ENCODE measurements around the gene DIPK1C. TPM values are rescaled to one million over a fixed set of nuclear protein-coding genes. Genes with fewer than 3 reads are reported as not detected.

Gene DIPK1C
- total RNA-seq, 1 experiment from 2014 or later, result not detected

- BruUV-seq (replicated peaks), result no TSS peak
- no peak for TF ChIP-seq YY1 (IDR thresholded peaks at IDR 0.05; ENCODE audit: extremely low read depth, insufficient replicate concordance, low read depth, low read length)
- no peak overlapping the region for H2AFZ ChIP-seq (ENCODE audit: low read depth, low read length, poor library complexity, severe bottlenecking)
- intact Hi-C loops (cut with micrococcal nuclease), result no loop called here
- no peaks in the 10 kb centered on the region for H3K9me2 ChIP-seq (ENCODE audit: insufficient read depth)
- ChIA-PET RAD21 (ENCODE audit: low non-redundant PET in 1 of 2, low total read pairs in 2 of 2, uncharacterized antibody in 2 of 2, unreplicated experiment in 2 of 2) (no interaction called here), POLR2A (no interaction called here), CTCF (no interaction called here)
- no peak overlapping the region for H3K4me3 ChIP-seq (replicated peaks in 1 of 2; ENCODE audit: low read depth in 1 of 2, low read length in 2 of 2)
- H4K20me1 ChIP-seq (ENCODE audit: insufficient read depth), result no peaks in the 10 kb centered on the region
- H3K27ac ChIP-seq (ENCODE audit: low read depth, low read length), result no peak overlapping the region
- no peak overlapping the region for H3K9ac ChIP-seq (ENCODE audit: low read length)
- H3K27me3 ChIP-seq (ENCODE audit: insufficient read depth, low read length), result peaks cover 13% of the 10 kb centered on the region
- no peak overlapping the region for H3K4me2 ChIP-seq (ENCODE audit: low read length)
- ATAC-seq (no peak), DNase-seq (ENCODE audit: low read depth, low spot score) (no peak)
- no peaks in the 10 kb centered on the region for H3K9me3 ChIP-seq (ENCODE audit: control insufficient read depth in 1 of 2, insufficient read depth in 1 of 2, low read depth in 1 of 2, low read length in 2 of 2)
- H3K79me2 ChIP-seq (ENCODE audit: insufficient read depth, low read length), result no peaks in the 10 kb centered on the region
- no peaks in the 10 kb centered on the region for H3K4me1 ChIP-seq (ENCODE audit: control insufficient read depth in 1 of 2, insufficient read depth in 2 of 2, low read length in 2 of 2)
- no peaks in the 10 kb centered on the region for H3K36me3 ChIP-seq (ENCODE audit: control insufficient read depth in 1 of 2, insufficient read depth in 2 of 2, low read length in 2 of 2)
Observed at GRCh38 chr18:74387383-74387782, 69.7 kb downstream of the DIPK1C start.

Other genes starting within 250 kb of the DIPK1C start
- gene CYB5A, start 165.3 kb downstream of the DIPK1C start, total RNA-seq (2021; ENCODE audit: unreplicated experiment), result 37.7 TPM
- gene C18orf63, start 141.5 kb downstream of the DIPK1C start, total RNA-seq (2021; ENCODE audit: unreplicated experiment), result not detected
- 112 TPM for gene CNDP2, start 39.1 kb upstream of the DIPK1C start, total RNA-seq (2021; ENCODE audit: unreplicated experiment)
- gene CNDP1, start 77.2 kb upstream of the DIPK1C start, total RNA-seq (2021; ENCODE audit: unreplicated experiment), result not detected
- 7.6 TPM for gene ZNF407, start 140.6 kb upstream of the DIPK1C start, total RNA-seq (2021; ENCODE audit: unreplicated experiment)